ENCODE results near the gene PDZD7.
"Not testable (repeated sequence)": the region's sequence is repeated elsewhere in the genome, so short reads cannot be mapped to it uniquely, and the experiment has no call there.

Gene PDZD7

GRCh38 chr10:101040851-101041250, 9.9 kb upstream of the PDZD7 start:
- DNase-seq (ENCODE audit: low read depth), result no peak

GRCh38 chr10:101040061-101040460, 9.1 kb upstream of the PDZD7 start:
- DNase-seq (ENCODE audit: low read depth), result no peak

GRCh38 chr10:101038484-101038883, 7.6 kb upstream of the PDZD7 start:
- no peak for DNase-seq (ENCODE audit: low read depth)

- DNase-seq (ENCODE audit: low read depth), result no peak
Measured at GRCh38 chr10:101036726-101037125, 5.8 kb upstream of the PDZD7 start.

- DNase-seq (ENCODE audit: low read depth), result no peak
Measured at GRCh38 chr10:101035916-101036702, 5.2 kb upstream of the PDZD7 start.

- DNase-seq (ENCODE audit: low read depth), result no peak
Measured at GRCh38 chr10:101035314-101035713, 4.4 kb upstream of the PDZD7 start.

- DNase-seq (ENCODE audit: low read depth), result not testable (repeated sequence)
Measured at GRCh38 chr10:101034404-101034803, 3.5 kb upstream of the PDZD7 start.

GRCh38 chr10:101033276-101033675, 2.3 kb upstream of the PDZD7 start:
- no peak for DNase-seq (ENCODE audit: low read depth)

GRCh38 chr10:101032637-101033224, 1.8 kb upstream of the PDZD7 start:
- DNase-seq (ENCODE audit: low read depth), result peak; percentile 59

- peak; percentile 70 for DNase-seq (ENCODE audit: low read depth)
Measured at GRCh38 chr10:101031796-101032636, 1.1 kb upstream of the PDZD7 start.

GRCh38 chr10:101030496-101031127, 317 bp downstream of the PDZD7 start:
- no peak for DNase-seq (ENCODE audit: low read depth)

GRCh38 chr10:101029520-101030295, 1.2 kb downstream of the PDZD7 start:
- DNase-seq (ENCODE audit: low read depth), result no peak

- no peak for DNase-seq (ENCODE audit: low read depth)
Measured at GRCh38 chr10:101028446-101029337, 2.2 kb downstream of the PDZD7 start.

GRCh38 chr10:101027106-101027720, 3.7 kb downstream of the PDZD7 start:
- DNase-seq (ENCODE audit: low read depth), result no peak

- no peak for DNase-seq (ENCODE audit: low read depth)
Measured at GRCh38 chr10:101022967-101023705, 7.8 kb downstream of the PDZD7 start.

- no peak for DNase-seq (ENCODE audit: low read depth)
Measured at GRCh38 chr10:101021692-101022251, 9.2 kb downstream of the PDZD7 start.

GRCh38 chr10:101021239-101021638, 9.7 kb downstream of the PDZD7 start:
- DNase-seq (ENCODE audit: low read depth), result no peak

GRCh38 chr10:101020427-101021075, 10.4 kb downstream of the PDZD7 start:
- no peak for DNase-seq (ENCODE audit: low read depth)

GRCh38 chr10:101019440-101019703, 11.6 kb downstream of the PDZD7 start:
- DNase-seq (ENCODE audit: low read depth), result no peak
